GM12873 (cell line): Measurements from ENCODE around the gene CERS1.

Experiments
- CTCF ChIP-seq: IDR thresholded peaks from 2 replicates; pipeline ENCODE4 v1.5.1; 2012; ENCODE audit warnings: low read depth, mild to moderate bottlenecking, moderate library complexity, low read length, control low read depth; ENCODE audit not compliant: insufficient read depth; ENCODE audit errors: missing control alignments

The CERS1 gene

GRCh38 chr19:18865106-18865972 is 30.6 kb downstream of the CERS1 start:
- TF ChIP-seq CTCF: no peak

GRCh38 chr19:18863843-18864362 is 32.1 kb downstream of the CERS1 start:
- TF ChIP-seq CTCF: no peak

- TF ChIP-seq CTCF: no peak
Measured at GRCh38 chr19:18862976-18863842, 32.7 kb downstream of the CERS1 start.

- TF ChIP-seq CTCF: no peak
Measured at GRCh38 chr19:18861917-18862316, 34.0 kb downstream of the CERS1 start.

- TF ChIP-seq CTCF: no peak
Measured at GRCh38 chr19:18861235-18861634, 34.7 kb downstream of the CERS1 start.

- TF ChIP-seq CTCF: no peak
Measured at GRCh38 chr19:18860725-18861124, 35.2 kb downstream of the CERS1 start.

GRCh38 chr19:18860302-18860700 is 35.7 kb downstream of the CERS1 start:
- no peak for TF ChIP-seq CTCF
